HepG2 (cell line): ENCODE measurements around the gene DPT. TPM values are rescaled to one million over a fixed set of nuclear protein-coding genes. Genes with fewer than 3 reads are reported as not detected.

Experiments
- ATAC-seq: fragments of 200-7000 bp; cut with Tn5 transposase; 3 replicates; pipeline ENCODE4 v1.9.1; 2020; ENCODE audit warnings: mild to moderate bottlenecking, moderate library complexity
- BruUV-seq: library from RNA; stranded (reverse); fragments of 400-500 nt; replicated peaks from 2 replicates; lab custom pipeline; 2021; lab: Mats Ljungman, UMichigan
- CTCF ChIA-PET: fragments of 300-600 bp; formaldehyde crosslinking; extraction: SDS; loops from one replicate; lab custom pipeline; 2021; ENCODE audit warnings: low total read pairs, inconsistent platforms, low intra/inter-chr PET ratio; lab: Yijun Ruan, JAX
- POLR2A ChIA-PET: fragments of 350-600 bp; sonication (Branson Sonifier 250); formaldehyde crosslinking; loops from one replicate; lab custom pipeline; 2020; ENCODE audit warnings: antibody characterized with exemption, inconsistent platforms; lab: Yijun Ruan, JAX
- DNase-seq: peaks from one replicate; pipeline ENCODE4 v3.0.0-alpha.2; 2015; ENCODE audit warnings: low spot score
- FAIRE-seq: peaks from 3 replicates; lab custom pipeline; 2011; peaks lifted over from hg19 to GRCh38; lab: Jason Lieb, UNC
- H2AFZ ChIP-seq: one replicate; pipeline ENCODE4 v1.6.1; 2011; ENCODE audit warnings: low read length, inconsistent platforms
- H3K27ac ChIP-seq: fragments of 300-600 bp; 3 replicates; pipeline ENCODE4 v1.8.0; 2011; ENCODE audit warnings: mixed run types, mild to moderate bottlenecking, mixed read lengths, low read length, inconsistent platforms; ENCODE audit not compliant: insufficient read depth; ENCODE audit errors: extremely low read length
- H3K27me3 ChIP-seq, 2 experiments: fragments of 200-600 bp in 1 of 2; 2 replicates in 1 of 2; 3 replicates in 1 of 2; pipeline versions ENCODE4 v1.6.0 to v1.8.0; 2011; ENCODE audit warnings: low read length in 2 of 2, mild to moderate bottlenecking in 2 of 2, moderate library complexity in 2 of 2, inconsistent platforms in 1 of 2; ENCODE audit not compliant: insufficient read depth in 2 of 2, control insufficient read depth in 1 of 2
- H3K36me3 ChIP-seq, 2 experiments: fragments of 200-600 bp in 1 of 2; replicated peaks in 1 of 2; 2 replicates in 1 of 2; 3 replicates in 1 of 2; pipeline versions ENCODE4 v1.5.1 to v1.8.0; 2011; ENCODE audit warnings: low read length in 2 of 2, inconsistent platforms in 1 of 2; ENCODE audit not compliant: insufficient read depth in 2 of 2, control insufficient read depth in 1 of 2
- H3K4me1 ChIP-seq: 2 replicates; pipeline ENCODE4 v1.5.1; 2012; ENCODE audit warnings: low read length, inconsistent platforms; ENCODE audit not compliant: insufficient read depth
- H3K4me2 ChIP-seq: 2 replicates; pipeline ENCODE4 v1.6.0; 2011; ENCODE audit warnings: low read depth, low read length, inconsistent platforms
- H3K4me3 ChIP-seq, 3 experiments: fragments of 200-600 bp in 1 of 3; sonication (generic), shearing (Covaris generic) in 1 of 3; replicated peaks in 1 of 3; 2 replicates each; pipeline ENCODE4 v1.5.1; 2011 to 2016; ENCODE audit warnings: low read length in 3 of 3, inconsistent platforms in 2 of 3, low read depth in 2 of 3, mild to moderate bottlenecking in 2 of 3, control low read depth in 1 of 3, mixed read lengths in 1 of 3; ENCODE audit not compliant: insufficient read depth in 1 of 3
- H3K79me2 ChIP-seq: one replicate; pipeline ENCODE4 v1.6.1; 2011; ENCODE audit warnings: low read length, inconsistent platforms; ENCODE audit not compliant: insufficient read depth
- H3K9ac ChIP-seq: 2 replicates; pipeline ENCODE4 v1.6.0; 2011; ENCODE audit warnings: mild to moderate bottlenecking, low read depth, low read length, inconsistent platforms; ENCODE audit not compliant: insufficient read depth
- H3K9me3 ChIP-seq: 2 replicates; pipeline ENCODE4 v1.5.1; 2012; ENCODE audit warnings: mild to moderate bottlenecking, low read length
- H4K20me1 ChIP-seq: 2 replicates; pipeline ENCODE4 v1.6.0; 2011; ENCODE audit warnings: inconsistent platforms, mild to moderate bottlenecking, low read length, moderate library complexity; ENCODE audit not compliant: insufficient read depth
- E2F5 ChIP-seq: sonication (generic); formaldehyde crosslinking; conservative IDR thresholded peaks from 2 replicates; pipeline ENCODE4 v1.4.0; 2020; ENCODE audit warnings: missing genetic modification reagents
- ERF ChIP-seq: IDR thresholded peaks from 2 replicates; pipeline ENCODE4 v1.6.1; 2018; ENCODE audit warnings: missing biosample characterization, missing genetic modification reagents
- FOXA3 ChIP-seq: IDR thresholded peaks from 2 replicates; pipeline ENCODE4 v1.6.1; 2016; ENCODE audit warnings: missing genetic modification reagents, missing compliant biosample characterization
- NFIB ChIP-seq: sonication (generic); formaldehyde crosslinking; IDR thresholded peaks from 2 replicates; pipeline ENCODE4 v1.9.0; 2021; ENCODE audit warnings: missing genetic modification reagents, mild to moderate bottlenecking, borderline replicate concordance
- PREB ChIP-seq: sonication (generic); formaldehyde crosslinking; IDR thresholded peaks from 2 replicates; pipeline ENCODE4 v1.4.0; 2020; ENCODE audit warnings: missing genetic modification reagents
- ZBTB3 ChIP-seq: sonication (generic); formaldehyde crosslinking; IDR thresholded peaks from 2 replicates; pipeline ENCODE4 v1.4.0; 2020; ENCODE audit warnings: low read depth, mild to moderate bottlenecking, moderate library complexity, missing genetic modification reagents, borderline replicate concordance
- ZIK1 ChIP-seq: sonication (generic); formaldehyde crosslinking; IDR thresholded peaks from 2 replicates; pipeline ENCODE4 v1.5.0; 2020; ENCODE audit warnings: mild to moderate bottlenecking, low read depth, missing genetic modification reagents, borderline replicate concordance
- ZNF513 ChIP-seq: sonication (generic); formaldehyde crosslinking; conservative IDR thresholded peaks from 2 replicates; pipeline ENCODE4 v1.5.0; 2020; ENCODE audit warnings: missing genetic modification reagents
- WGBS: methylation state at CpG from one replicate; pipeline ENCODE4 v1.1.6; 2017; ENCODE audit warnings: low lambda C conversion rate; 5-methylcytosine and 5-hydroxymethylcytosine counted together
- in situ Hi-C: cut with HindIII; loops from 2 replicates; pipeline ENCODE4 v1.10.0; 2017; ENCODE audit warnings: low pct_unique_long_range_greater_than_20kb; ENCODE audit not compliant: extremely low pct_ligation_motif_present
- intact Hi-C: fragments of 100-400 bp; cut with micrococcal nuclease; formaldehyde crosslinking; loops from one replicate; pipeline ENCODE4 v1.10.0; 2022; ENCODE audit not compliant: unreplicated experiment
- polyA plus RNA-seq, 8 experiments: library from polyadenylated mRNA; depleted of rRNA in 3 of 8; stranded (reverse) in 7 of 8; unstranded in 1 of 8; fragments of >200 nt; fragmentation: Illumina TruSeq in 4 of 8; extraction: Trizol in 4 of 8; gene quantifications; 2 replicates each; pipeline versions ENCODE4 v1.2.1 to v1.2.3, GENCODE V29; 2011 to 2016; ENCODE audit warnings: low read depth in 4 of 8, missing spikeins in 1 of 8, mixed read lengths in 1 of 8; ENCODE audit not compliant: insufficient read depth in 1 of 8
- total RNA-seq, 5 experiments: library from RNA; depleted of rRNA; stranded (reverse); fragments of >200 nt; fragmentation: Illumina TruSeq; extraction: Trizol; gene quantifications; 2 replicates each; pipeline ENCODE4 v1.2.3, GENCODE V29; 2016; ENCODE audit warnings: low read depth in 1 of 5

The DPT gene
- total and polyA plus RNA-seq, 2 of the 13 experiments (the other 11 are each of a cell fraction or from before 2014, with no cell fraction given) = 0.04 TPM; not detected in 1

- DNase-seq (no peak), FAIRE-seq (no peak), ATAC-seq (no peak)
- H3K27ac ChIP-seq = no peak overlapping the region
- H3K79me2 ChIP-seq = no peaks in the 10 kb centered on the region
- in situ Hi-C loops (no loop called here), intact Hi-C loops (no loop called here)
- CTCF ChIA-PET = no interaction called here
- POLR2A ChIA-PET = no interaction called here
- H3K27me3 ChIP-seq = no peaks in the 10 kb centered on the region
- H4K20me1 ChIP-seq = no peaks in the 10 kb centered on the region
- no peak overlapping the region for H3K4me3 ChIP-seq
- no TSS peak for BruUV-seq
- no peaks in the 10 kb centered on the region for H3K36me3 ChIP-seq
- 35% methylated on average over 7 of the region's 7 CpGs for WGBS
- peaks cover 7% of the 10 kb centered on the region; the same call in 1 of the 2 replicates for H3K4me1 ChIP-seq
- H2AFZ ChIP-seq = no peak overlapping the region
- no peak overlapping the region for H3K9ac ChIP-seq
- no peaks in the 10 kb centered on the region for H3K9me3 ChIP-seq
- no peak overlapping the region for H3K4me2 ChIP-seq
- no peak for TF ChIP-seq PREB (CRISPR knock-in tag)
- no peak for TF ChIP-seq NFIB
- TF ChIP-seq E2F5 (CRISPR knock-in tag) = no peak
- TF ChIP-seq ZNF513 (CRISPR knock-in tag) = no peak
- TF ChIP-seq ERF (CRISPR knock-in tag) = no peak
- TF ChIP-seq FOXA3 (CRISPR knock-in tag) = no peak
- no peak for TF ChIP-seq ZIK1 (CRISPR knock-in tag)
- no peak for TF ChIP-seq ZBTB3 (CRISPR knock-in tag)
- TF ChIP-seq, all 625 proteins: peak for 0
Measured at GRCh38 chr1:168731244-168731953, 2.4 kb upstream of the DPT start.
